Testis (tissue), 3 donors: ENCODE measurements around the gene CCDC149. TPM values are rescaled to one million over a fixed set of nuclear protein-coding genes. Genes with fewer than 3 reads are reported as not detected.

Experiments used
- DNase-seq: peaks from one replicate; pipeline ENCODE4 v3.0.0-alpha.2; 2019
- H3K27ac ChIP-seq, 2 donors: fragments of 200-600 bp; sonication (generic); one replicate each; pipeline ENCODE4 v1.5.1; 2019
- H3K27me3 ChIP-seq: fragments of 200-600 bp; sonication (generic); one replicate; pipeline ENCODE4 v1.5.1; 2019
- H3K36me3 ChIP-seq: fragments of 200-600 bp; sonication (generic); one replicate; pipeline ENCODE4 v1.5.1; 2017; ENCODE audit warnings: low read depth; ENCODE audit errors: missing control alignments
- H3K4me1 ChIP-seq: fragments of 200-600 bp; sonication (generic); one replicate; pipeline ENCODE4 v1.5.1; 2019
- H3K4me3 ChIP-seq, 2 donors: fragments of 200-600 bp; sonication (generic); one replicate each; pipeline ENCODE4 v1.5.1; 2017 to 2019
- H3K9me3 ChIP-seq: fragments of 200-600 bp; sonication (generic); one replicate; pipeline ENCODE4 v1.5.1; 2017
- POLR2A ChIP-seq: fragments of 450-650 bp; IDR thresholded peaks from one replicate; pipeline ENCODE4 v1.6.1; 2017; ENCODE audit warnings: antibody characterized with exemption, mild to moderate bottlenecking, moderate library complexity
- WGBS, 2 donors: methylation state at CpG; one replicate each; pipeline ENCODE4 v1.1.5; 2018; 5-methylcytosine and 5-hydroxymethylcytosine counted together
- intact Hi-C: fragments of 100-400 bp; cut with DNase I; formaldehyde crosslinking; loops from one replicate; pipeline ENCODE4 v1.15.1; 2023; ENCODE audit warnings: low total_unique reads
- polyA plus RNA-seq: library from polyadenylated mRNA; stranded (reverse); fragments of 350-450 nt; fragmentation: Illumina TruSeq; extraction: RNeasy Lipid Tissue Mini Kit (QIAGEN cat#74804); gene quantifications from one replicate; pipeline ENCODE4 v1.2.3, GENCODE V29; 2014; ENCODE audit warnings: low read depth, low replicate concordance; ENCODE audit not compliant: insufficient read depth
- total RNA-seq, 2 donors: library from RNA; depleted of rRNA; stranded (reverse); fragments of >200 nt; gene quantifications; one replicate each; pipeline ENCODE4 v1.2.3, GENCODE V29; 2016
- TF ChIP-seq, protein P1 (sequence below), 3 experiments: fragments of 450-650 bp in 2 of 3; fragments of 200-600 bp in 1 of 3; sonication (generic) in 1 of 3; IDR thresholded peaks; one replicate each; pipeline ENCODE4 v1.5.1; 2016 to 2019; ENCODE audit warnings: antibody characterized with exemption in 3 of 3, mild to moderate bottlenecking in 2 of 3, moderate library complexity in 1 of 3

Gene CCDC149
- total and polyA plus RNA-seq, 3 donors from 2014 or later = 9.4 to 17.2 (median 12.6) TPM

GRCh38 chr4:24934311-24934710 lies 21.5 kb upstream of the CCDC149 start:
- intact Hi-C loops = no loop called here
- Histone ChIP-seq H3K36me3 (no peaks in the 10 kb centered on the region), H3K9me3 (no peaks in the 10 kb centered on the region), H3K4me1 (no peaks in the 10 kb centered on the region), H3K27ac (no peak overlapping the region), H3K27me3 (no peaks in the 10 kb centered on the region), H3K4me3 (no peak overlapping the region)
- no peak for TF ChIP-seq POLR2A
- TF ChIP-seq, protein P1, sequence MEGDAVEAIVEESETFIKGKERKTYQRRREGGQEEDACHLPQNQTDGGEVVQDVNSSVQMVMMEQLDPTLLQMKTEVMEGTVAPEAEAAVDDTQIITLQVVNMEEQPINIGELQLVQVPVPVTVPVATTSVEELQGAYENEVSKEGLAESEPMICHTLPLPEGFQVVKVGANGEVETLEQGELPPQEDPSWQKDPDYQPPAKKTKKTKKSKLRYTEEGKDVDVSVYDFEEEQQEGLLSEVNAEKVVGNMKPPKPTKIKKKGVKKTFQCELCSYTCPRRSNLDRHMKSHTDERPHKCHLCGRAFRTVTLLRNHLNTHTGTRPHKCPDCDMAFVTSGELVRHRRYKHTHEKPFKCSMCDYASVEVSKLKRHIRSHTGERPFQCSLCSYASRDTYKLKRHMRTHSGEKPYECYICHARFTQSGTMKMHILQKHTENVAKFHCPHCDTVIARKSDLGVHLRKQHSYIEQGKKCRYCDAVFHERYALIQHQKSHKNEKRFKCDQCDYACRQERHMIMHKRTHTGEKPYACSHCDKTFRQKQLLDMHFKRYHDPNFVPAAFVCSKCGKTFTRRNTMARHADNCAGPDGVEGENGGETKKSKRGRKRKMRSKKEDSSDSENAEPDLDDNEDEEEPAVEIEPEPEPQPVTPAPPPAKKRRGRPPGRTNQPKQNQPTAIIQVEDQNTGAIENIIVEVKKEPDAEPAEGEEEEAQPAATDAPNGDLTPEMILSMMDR (IDR thresholded peaks at IDR 0.05) = no peak
- DNase-seq = no peak

GRCh38 chr4:24933684-24934275 lies 20.9 kb upstream of the CCDC149 start:
- H3K27me3 ChIP-seq = no peaks in the 10 kb centered on the region
- intact Hi-C loops = no loop called here

GRCh38 chr4:24932515-24933225 lies 19.8 kb upstream of the CCDC149 start:
- 80 to 83% methylated on average over 2 of the region's 2 CpGs for WGBS, 2 donors
- no peak for TF ChIP-seq POLR2A
- TF ChIP-seq, protein P1 (IDR thresholded peaks at IDR 0.05) = no peak
- DNase-seq = no peak

More at GRCh38 chr4:24933684-24934275, 20.9 kb upstream of the CCDC149 start:
- H3K4me3 ChIP-seq = no peak overlapping the region
- H3K36me3 ChIP-seq = no peaks in the 10 kb centered on the region
- no peak for DNase-seq
- H3K27ac ChIP-seq = no peak overlapping the region
- TF ChIP-seq, protein P1 (IDR thresholded peaks at IDR 0.05) = no peak
- no peak for TF ChIP-seq POLR2A
- H3K4me1 ChIP-seq = no peaks in the 10 kb centered on the region
- 58 to 69% methylated on average over 1 of the region's 1 CpG for WGBS, 2 donors
- no peaks in the 10 kb centered on the region for H3K9me3 ChIP-seq

GRCh38 chr4:24930151-24930550 lies 17.3 kb upstream of the CCDC149 start:
- no peaks in the 10 kb centered on the region for H3K9me3 ChIP-seq
- H3K36me3 ChIP-seq = no peaks in the 10 kb centered on the region
- WGBS, 2 donors = 85% methylated on average over 1 of the region's 1 CpG
- no peak overlapping the region for H3K4me3 ChIP-seq
- no peak for DNase-seq
- H3K27ac ChIP-seq = no peak overlapping the region
- no peaks in the 10 kb centered on the region for H3K4me1 ChIP-seq
- no peak for TF ChIP-seq POLR2A
- TF ChIP-seq, protein P1 (IDR thresholded peaks at IDR 0.05) = no peak
- intact Hi-C loops = no loop called here
- H3K27me3 ChIP-seq = no peaks in the 10 kb centered on the region

More at GRCh38 chr4:24932515-24933225, 19.8 kb upstream of the CCDC149 start:
- no peaks in the 10 kb centered on the region for H3K36me3 ChIP-seq
- intact Hi-C loops = no loop called here
- no peak overlapping the region for H3K27ac ChIP-seq
- no peaks in the 10 kb centered on the region for H3K4me1 ChIP-seq
- no peaks in the 10 kb centered on the region for H3K9me3 ChIP-seq
- no peak overlapping the region for H3K4me3 ChIP-seq
- no peaks in the 10 kb centered on the region for H3K27me3 ChIP-seq
